Esophagus squamous epithelium (tissue), 4 donors: ENCODE measurements around the gene PXN.

Experiments
- POLR2A ChIP-seq, 4 donors: fragments of 450-650 bp; IDR thresholded peaks; one replicate each; pipeline ENCODE4 v1.6.1; 2017; ENCODE audit warnings: antibody characterized with exemption in 4 of 4, mild to moderate bottlenecking in 4 of 4, moderate library complexity in 3 of 4
- TF ChIP-seq, protein P1 (sequence below), 6 experiments: fragments of 450-650 bp in 4 of 6; fragments of 200-600 bp in 2 of 6; sonication (generic) in 2 of 6; IDR thresholded peaks; one replicate each; pipeline ENCODE4 v1.5.1; 2016 to 2019; ENCODE audit warnings: antibody characterized with exemption in 6 of 6, mild to moderate bottlenecking in 4 of 6, moderate library complexity in 4 of 6

DNA sequence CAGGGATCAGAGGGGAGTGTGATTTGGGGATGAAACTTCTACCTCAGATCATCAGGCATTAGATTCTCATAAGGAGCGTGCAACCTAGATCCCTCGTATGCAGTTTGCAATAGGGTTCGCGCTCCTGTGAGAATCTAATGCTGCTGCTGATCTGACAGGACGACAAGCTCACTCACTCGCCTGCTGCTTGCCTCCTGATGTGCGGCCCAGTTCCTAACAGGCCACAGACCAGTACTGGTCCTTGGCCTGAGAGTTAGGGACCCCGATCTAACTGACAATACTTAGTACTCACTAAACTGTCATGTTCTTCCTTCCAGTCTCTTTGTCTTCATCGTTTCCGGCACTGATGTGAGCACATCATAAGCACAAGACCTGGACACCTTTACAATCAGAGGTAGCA is 59.3 kb downstream of the PXN start:
- TF ChIP-seq POLR2A (IDR thresholded peaks at IDR 0.05), result no peak
- TF ChIP-seq, protein P1, sequence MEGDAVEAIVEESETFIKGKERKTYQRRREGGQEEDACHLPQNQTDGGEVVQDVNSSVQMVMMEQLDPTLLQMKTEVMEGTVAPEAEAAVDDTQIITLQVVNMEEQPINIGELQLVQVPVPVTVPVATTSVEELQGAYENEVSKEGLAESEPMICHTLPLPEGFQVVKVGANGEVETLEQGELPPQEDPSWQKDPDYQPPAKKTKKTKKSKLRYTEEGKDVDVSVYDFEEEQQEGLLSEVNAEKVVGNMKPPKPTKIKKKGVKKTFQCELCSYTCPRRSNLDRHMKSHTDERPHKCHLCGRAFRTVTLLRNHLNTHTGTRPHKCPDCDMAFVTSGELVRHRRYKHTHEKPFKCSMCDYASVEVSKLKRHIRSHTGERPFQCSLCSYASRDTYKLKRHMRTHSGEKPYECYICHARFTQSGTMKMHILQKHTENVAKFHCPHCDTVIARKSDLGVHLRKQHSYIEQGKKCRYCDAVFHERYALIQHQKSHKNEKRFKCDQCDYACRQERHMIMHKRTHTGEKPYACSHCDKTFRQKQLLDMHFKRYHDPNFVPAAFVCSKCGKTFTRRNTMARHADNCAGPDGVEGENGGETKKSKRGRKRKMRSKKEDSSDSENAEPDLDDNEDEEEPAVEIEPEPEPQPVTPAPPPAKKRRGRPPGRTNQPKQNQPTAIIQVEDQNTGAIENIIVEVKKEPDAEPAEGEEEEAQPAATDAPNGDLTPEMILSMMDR (IDR thresholded peaks at IDR 0.05), result no peak
